ENCODE data around the gene BRPF3.

The BRPF3 gene

GRCh38 chr6:36196113-36196879, at the start of gene BRPF3:
Gene BRPF3 (plus strand): TSS chr6:36196744. CDS start chr6:36200323, 3,579 bp downstream.
- no peak for DNase-seq

- DNase-seq, result no peak
Observed at GRCh38 chr6:36147294-36147693, 49.2 kb upstream of the BRPF3 start.

GRCh38 chr6:36149476-36149875, 47.1 kb upstream of the BRPF3 start:
- DNase-seq, result no peak

DNA sequence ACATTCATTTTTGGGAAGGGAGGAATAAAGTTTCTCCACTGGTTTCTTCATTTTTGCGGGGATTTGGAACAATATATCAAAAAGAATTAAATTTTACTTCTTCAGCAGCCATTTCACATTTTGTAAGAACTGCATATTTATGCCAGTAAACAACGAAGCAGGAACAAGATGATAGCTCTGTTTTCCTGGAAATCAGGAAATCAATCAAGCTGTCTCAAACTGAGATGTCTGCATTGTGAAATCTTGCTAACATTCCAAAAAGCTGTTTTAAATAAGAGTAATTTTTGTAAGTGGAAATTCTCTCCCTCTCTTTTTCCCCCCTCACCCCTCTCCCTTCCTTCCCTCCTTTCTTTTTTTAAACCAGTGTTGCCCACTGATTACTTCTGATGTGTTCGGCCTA, 46.3 kb upstream of the BRPF3 start:
- DNase-seq, result no peak

DNA sequence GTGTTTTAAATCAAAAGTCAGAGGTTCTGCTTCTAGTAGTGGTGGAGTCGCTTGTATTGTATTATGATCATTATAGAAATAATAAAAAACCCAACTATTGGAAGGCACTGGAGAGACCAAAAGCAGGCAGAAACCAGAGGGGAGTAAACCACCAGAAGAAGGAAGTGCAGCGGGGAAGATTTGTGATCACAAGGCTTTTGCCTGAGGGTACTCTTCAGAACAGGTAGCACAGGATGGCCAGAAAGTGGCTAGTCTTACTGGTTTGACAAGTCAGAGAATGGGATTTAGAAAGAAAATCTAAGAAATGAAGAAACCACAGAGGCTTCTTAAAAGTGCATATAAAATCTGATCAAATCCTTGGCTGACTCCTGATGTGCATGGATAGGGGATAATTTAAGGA, 42.3 kb upstream of the BRPF3 start:
- no peak for DNase-seq

DNA sequence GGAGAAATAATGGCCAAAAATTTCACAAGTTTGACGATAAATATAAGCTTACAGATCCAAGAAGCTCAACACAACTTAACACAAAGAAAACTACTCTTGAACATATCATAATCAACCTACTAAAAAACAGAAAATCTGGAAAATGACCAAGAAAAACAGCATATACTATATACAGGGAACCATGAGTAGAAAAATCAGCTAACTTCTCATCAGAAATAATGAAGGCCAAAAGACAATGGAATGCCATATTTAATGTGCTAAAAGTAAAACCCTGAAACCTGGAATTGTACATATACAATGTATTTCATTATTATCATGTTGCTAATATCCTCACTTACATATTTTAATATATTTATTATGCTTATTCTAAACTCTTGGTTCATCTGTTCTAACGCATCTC, 40.9 kb upstream of the BRPF3 start:
- no peak for DNase-seq

DNA sequence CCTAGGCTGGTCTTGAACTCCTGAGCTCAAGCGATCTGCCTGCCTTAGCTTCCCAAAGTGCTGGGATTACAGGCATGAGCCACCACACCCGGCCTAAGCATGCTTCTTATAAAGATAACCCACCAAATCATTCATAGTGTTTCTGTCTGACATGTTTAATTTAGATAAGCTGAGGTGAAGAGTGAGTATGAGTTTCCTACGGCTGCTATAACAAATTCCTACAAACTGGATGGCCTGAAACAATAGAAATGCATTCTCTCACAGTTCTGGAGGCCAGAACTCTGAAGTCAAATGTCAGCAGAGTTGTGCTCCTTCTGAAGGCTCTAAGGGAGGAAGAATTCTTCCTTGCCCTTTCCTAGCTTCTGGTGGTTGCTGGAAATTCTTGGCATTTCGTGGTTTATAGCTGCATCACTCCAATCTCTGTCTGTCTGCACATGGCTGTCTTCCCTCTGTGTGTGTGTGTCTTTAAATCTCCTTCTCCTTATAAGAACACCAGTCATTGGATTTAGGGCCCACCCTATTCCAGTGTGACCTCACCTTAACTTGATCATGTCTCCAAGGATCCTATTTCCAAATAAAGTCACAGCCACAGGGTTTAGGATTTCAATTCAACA, 36.3 kb upstream of the BRPF3 start:
- DNase-seq, result no peak

- DNase-seq, result no peak
Observed at GRCh38 chr6:36169023-36170007, 27.2 kb upstream of the BRPF3 start.

DNA sequence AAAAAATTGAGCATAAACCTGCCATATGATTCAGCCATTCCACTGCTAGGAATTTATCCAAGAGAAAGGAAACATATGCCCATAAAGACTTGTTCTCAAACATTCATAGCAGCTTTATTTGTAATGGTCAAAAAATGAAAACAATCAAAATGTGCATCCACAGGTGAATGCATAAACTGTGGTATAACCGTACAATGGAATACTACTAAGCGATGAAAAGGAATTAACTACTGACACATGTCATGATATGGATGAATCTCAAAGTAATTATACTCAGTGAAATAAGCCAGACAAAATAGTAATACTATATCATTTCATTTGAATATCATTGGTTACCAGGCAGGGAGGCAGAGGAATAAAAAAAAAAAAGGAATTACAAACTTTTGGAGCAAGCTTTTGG, 25.8 kb upstream of the BRPF3 start:
- DNase-seq, result no peak

DNA sequence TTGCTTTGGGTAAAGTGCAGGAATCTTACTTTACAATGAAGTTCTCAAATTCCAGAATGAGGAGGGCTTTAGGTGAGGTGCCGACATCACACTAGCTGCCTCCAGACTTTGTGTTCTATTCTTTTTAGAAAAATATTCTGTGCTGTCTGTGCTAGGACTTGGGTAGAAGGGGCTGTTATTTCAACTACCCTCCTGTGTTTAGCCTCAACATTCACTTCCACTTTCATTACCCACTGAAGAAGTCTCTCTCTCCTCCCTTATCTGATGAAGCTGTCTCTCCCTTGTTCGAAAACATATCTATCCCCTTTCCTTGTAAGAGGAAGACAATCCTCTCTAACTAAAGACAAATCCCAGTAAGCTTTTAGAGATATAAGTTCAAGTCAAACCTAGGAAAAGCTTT, 25.0 kb upstream of the BRPF3 start:
- no peak for DNase-seq

GRCh38 chr6:36177166-36177565, 19.4 kb upstream of the BRPF3 start:
- no peak for DNase-seq

GRCh38 chr6:36178544-36178943, 18.0 kb upstream of the BRPF3 start:
- DNase-seq, result no peak

GRCh38 chr6:36180126-36180525, 16.4 kb upstream of the BRPF3 start:
- no peak for DNase-seq

GRCh38 chr6:36184311-36184710, 12.2 kb upstream of the BRPF3 start:
- DNase-seq, result no peak

DNA sequence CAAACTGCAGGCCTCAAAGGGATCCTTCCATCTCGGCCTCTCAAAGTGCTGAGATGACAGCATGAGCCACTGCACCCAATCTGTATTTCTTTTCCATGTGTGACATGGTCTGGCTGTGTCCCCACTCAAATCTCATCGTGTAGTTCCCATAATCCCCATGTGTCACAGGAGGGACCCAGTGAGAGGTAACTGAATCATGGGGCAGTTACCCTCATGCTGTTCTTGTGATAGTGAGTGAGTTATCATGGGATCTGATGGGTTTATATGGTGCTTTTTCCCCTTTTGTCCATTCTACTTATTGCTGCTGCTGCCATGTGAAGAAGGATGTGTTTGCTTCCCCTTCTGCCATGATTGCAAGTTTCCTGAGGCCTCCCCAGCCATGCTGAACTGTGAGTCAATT, 10.3 kb upstream of the BRPF3 start:
- no peak for DNase-seq

GRCh38 chr6:36187446-36187845, 9.1 kb upstream of the BRPF3 start:
- no peak for DNase-seq

DNA sequence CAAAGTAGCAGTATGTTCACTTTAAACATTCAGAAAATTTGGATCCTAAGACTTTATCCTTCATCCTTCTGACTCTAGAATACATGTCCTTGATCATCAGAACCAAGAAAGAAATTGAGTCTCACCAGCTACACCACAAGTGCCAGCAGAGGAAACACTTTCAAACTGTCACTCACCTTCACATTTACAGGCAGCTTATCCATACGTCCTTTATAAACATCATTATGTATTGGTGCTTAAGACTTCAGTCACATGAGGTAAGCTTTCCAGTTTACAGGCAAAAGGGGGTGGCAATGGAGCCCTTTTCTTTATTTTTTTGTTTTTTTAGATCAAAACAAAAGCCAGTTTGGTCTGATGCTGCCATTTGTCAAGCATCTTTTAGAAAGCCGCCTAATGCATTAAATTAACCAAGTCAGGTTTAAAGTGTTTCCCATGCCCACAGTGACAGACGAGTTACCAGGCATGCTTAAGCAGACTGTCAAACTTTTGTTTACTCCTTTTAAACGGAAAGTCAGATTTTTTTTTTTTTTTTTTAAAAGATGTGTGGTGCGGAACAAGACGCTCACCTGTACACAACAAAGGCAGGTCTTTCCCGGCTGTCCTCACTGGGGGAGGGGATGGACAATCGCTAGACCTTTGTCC, 952 bp upstream of the BRPF3 start:
- DNase-seq, result no peak

DNA sequence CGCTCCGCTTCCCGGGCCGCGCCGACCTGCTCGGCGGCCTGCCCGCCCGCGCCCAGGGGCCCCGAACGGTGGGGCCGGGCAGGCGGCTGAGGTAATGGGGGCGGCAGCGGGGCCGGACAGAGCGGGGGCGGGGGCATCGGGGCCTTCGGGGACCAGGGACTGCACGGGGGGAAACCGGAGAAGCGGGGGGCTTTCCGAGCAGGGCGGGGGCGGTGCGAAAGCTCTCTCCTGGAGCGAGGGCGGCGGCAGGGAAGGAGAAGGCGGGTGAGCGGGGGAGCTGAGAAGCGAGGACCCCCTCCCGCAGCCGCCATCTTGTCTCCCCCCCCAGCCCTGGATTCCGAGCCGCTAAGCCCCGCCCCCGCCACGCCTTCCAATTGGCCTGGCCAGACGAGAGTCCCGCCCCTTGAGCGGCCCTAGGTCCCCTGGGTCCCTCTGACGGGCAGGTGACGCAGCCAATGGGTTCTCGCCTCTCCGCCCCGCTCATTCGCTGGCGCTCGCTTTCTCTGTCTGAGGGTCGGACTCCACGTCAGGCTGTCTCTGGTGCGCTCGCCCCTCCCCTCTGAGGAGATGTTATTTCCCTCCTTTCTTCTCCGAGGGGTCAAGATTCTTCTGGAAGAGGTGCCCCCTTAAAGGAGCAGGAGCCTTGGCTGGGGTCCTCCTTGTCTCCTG, 470 bp downstream of the BRPF3 start:
- peak; percentile 69 for DNase-seq

- no peak for DNase-seq
Observed at GRCh38 chr6:36197739-36198221, 1.2 kb downstream of the BRPF3 start.

DNA sequence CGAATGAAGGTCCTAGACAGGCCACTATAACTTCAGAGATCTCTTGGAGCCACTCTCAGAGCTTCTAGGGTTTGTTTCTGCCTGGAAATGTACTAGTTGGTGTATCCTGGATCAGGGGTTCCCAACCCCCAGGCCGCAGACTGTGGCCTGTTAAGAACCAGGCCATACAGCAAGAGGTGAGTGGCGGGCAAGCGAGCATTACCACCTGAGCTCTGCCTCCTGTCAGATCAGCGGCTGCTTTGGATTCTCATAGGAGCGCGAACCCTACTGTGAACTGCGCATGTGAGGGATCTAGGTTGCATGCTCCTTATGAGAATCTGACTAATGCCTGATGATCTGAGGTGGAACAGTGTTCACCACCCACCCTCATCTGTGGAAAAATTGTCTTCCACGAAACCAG, 2.4 kb downstream of the BRPF3 start:
- no peak for DNase-seq

- no peak for DNase-seq
Observed at GRCh38 chr6:36200154-36200891, 3.8 kb downstream of the BRPF3 start.
